ENCODE measurements around the gene ABRAXAS1. TPM values are rescaled to one million over a fixed set of nuclear protein-coding genes. Genes with fewer than 3 reads are reported as not detected.

Gene ABRAXAS1
- total RNA-seq, 1 experiment from 2014 or later, result 8.1 TPM

- Histone ChIP-seq H3F3A (ENCODE audit: insufficient read depth, low read depth) (no peaks in the 10 kb centered on the region), H3K9me3 (ENCODE audit: insufficient read depth, low read depth) (no peaks in the 10 kb centered on the region), H3K4me3 (no peak overlapping the region), H3K27me3 (ENCODE audit: insufficient read depth, low read depth) (no peaks in the 10 kb centered on the region), H3K4me1 (replicated peaks; ENCODE audit: insufficient read depth) (no peaks in the 10 kb centered on the region), H3K9me2 (ENCODE audit: insufficient read depth) (no peaks in the 10 kb centered on the region), H3K4me2 (no peak overlapping the region), H3K27ac (no peak overlapping the region), H3K36me3 (ENCODE audit: low read depth) (0 out of 2 replicates have a peak, but pooled peaks cover under 1% of the 10 kb centered on the region), H2AFZ (no peak overlapping the region), H4K20me1 (ENCODE audit: insufficient read depth) (no peaks in the 10 kb centered on the region), H3K79me2 (ENCODE audit: low read depth) (no peaks in the 10 kb centered on the region)
- ChIA-PET POLR2A (ENCODE audit: unreplicated experiment) (no interaction called here), CTCF (no interaction called here)
- no peak for DNase-seq
- BruUV-seq (replicated peaks), result no TSS peak
- no peak for TF ChIP-seq EZH2 (IDR thresholded peaks at IDR 0.05; ENCODE audit: low read depth)
- TF ChIP-seq, protein P1, sequence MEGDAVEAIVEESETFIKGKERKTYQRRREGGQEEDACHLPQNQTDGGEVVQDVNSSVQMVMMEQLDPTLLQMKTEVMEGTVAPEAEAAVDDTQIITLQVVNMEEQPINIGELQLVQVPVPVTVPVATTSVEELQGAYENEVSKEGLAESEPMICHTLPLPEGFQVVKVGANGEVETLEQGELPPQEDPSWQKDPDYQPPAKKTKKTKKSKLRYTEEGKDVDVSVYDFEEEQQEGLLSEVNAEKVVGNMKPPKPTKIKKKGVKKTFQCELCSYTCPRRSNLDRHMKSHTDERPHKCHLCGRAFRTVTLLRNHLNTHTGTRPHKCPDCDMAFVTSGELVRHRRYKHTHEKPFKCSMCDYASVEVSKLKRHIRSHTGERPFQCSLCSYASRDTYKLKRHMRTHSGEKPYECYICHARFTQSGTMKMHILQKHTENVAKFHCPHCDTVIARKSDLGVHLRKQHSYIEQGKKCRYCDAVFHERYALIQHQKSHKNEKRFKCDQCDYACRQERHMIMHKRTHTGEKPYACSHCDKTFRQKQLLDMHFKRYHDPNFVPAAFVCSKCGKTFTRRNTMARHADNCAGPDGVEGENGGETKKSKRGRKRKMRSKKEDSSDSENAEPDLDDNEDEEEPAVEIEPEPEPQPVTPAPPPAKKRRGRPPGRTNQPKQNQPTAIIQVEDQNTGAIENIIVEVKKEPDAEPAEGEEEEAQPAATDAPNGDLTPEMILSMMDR (conservative IDR thresholded peaks at IDR 0.05), result no peak
- intact Hi-C loops (cut with micrococcal nuclease; ENCODE audit: unreplicated experiment), result no loop called here
Observed at GRCh38 chr4:83431200-83431599, 53.7 kb downstream of the ABRAXAS1 start.

DNA sequence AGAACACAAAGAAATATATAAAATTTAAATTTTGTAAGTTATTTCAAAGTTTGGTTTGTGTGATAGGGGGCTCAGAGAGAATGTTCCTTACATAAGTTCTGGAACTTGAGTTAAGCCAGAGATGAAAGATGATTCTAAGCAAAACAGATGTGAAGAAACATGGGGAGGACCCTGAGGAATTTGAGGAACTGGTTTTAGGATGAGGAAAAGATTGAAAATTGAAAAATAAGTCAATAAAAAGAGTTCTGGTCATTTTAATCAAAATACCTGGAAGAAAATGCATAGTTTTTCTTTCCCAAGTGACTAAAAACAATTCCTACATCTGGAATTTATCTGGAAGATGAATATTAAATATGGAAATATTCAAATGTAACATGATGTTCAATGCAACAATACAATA is 66.7 kb downstream of the ABRAXAS1 start:
- H4K20me1 ChIP-seq (ENCODE audit: insufficient read depth), result no peaks in the 10 kb centered on the region
- ChIA-PET POLR2A (ENCODE audit: unreplicated experiment) (no interaction called here), CTCF (no interaction called here)
- no peak overlapping the region for H3K4me2 ChIP-seq
- H3K9me3 ChIP-seq (ENCODE audit: insufficient read depth, low read depth), result no peaks in the 10 kb centered on the region
- no peaks in the 10 kb centered on the region for H3K4me1 ChIP-seq (replicated peaks; ENCODE audit: insufficient read depth)
- TF ChIP-seq, protein P1 (conservative IDR thresholded peaks at IDR 0.05), result no peak
- no peak for TF ChIP-seq EZH2 (IDR thresholded peaks at IDR 0.05; ENCODE audit: low read depth)
- H3K79me2 ChIP-seq (ENCODE audit: low read depth), result no peaks in the 10 kb centered on the region
- no peaks in the 10 kb centered on the region for H3F3A ChIP-seq (ENCODE audit: insufficient read depth, low read depth)
- DNase-seq, result no peak
- H3K27me3 ChIP-seq (ENCODE audit: insufficient read depth, low read depth), result no peaks in the 10 kb centered on the region
- intact Hi-C loops (cut with micrococcal nuclease; ENCODE audit: unreplicated experiment), result no loop called here
- H3K9me2 ChIP-seq (ENCODE audit: insufficient read depth), result no peaks in the 10 kb centered on the region
- no peaks in the 10 kb centered on the region for H3K36me3 ChIP-seq (ENCODE audit: low read depth)
- H3K27ac ChIP-seq, result no peak overlapping the region
- BruUV-seq (replicated peaks), result no TSS peak
- H3K4me3 ChIP-seq, result no peak overlapping the region
- H2AFZ ChIP-seq, result no peak overlapping the region

GRCh38 chr4:83417566-83417965 is 67.3 kb downstream of the ABRAXAS1 start:
- Histone ChIP-seq H3K4me2 (no peak overlapping the region), H3K4me1 (replicated peaks; ENCODE audit: insufficient read depth) (no peaks in the 10 kb centered on the region), H2AFZ (no peak overlapping the region), H4K20me1 (ENCODE audit: insufficient read depth) (no peaks in the 10 kb centered on the region), H3F3A (ENCODE audit: insufficient read depth, low read depth) (no peaks in the 10 kb centered on the region), H3K9me3 (ENCODE audit: insufficient read depth, low read depth) (no peaks in the 10 kb centered on the region), H3K27me3 (ENCODE audit: insufficient read depth, low read depth) (no peaks in the 10 kb centered on the region), H3K27ac (no peak overlapping the region), H3K4me3 (no peak overlapping the region), H3K36me3 (ENCODE audit: low read depth) (no peaks in the 10 kb centered on the region), H3K79me2 (ENCODE audit: low read depth) (no peaks in the 10 kb centered on the region), H3K9me2 (ENCODE audit: insufficient read depth) (no peaks in the 10 kb centered on the region)
- CTCF ChIA-PET, result no interaction called here
- intact Hi-C loops (cut with micrococcal nuclease; ENCODE audit: unreplicated experiment), result no loop called here
- peak; percentile 2 to 49 for DNase-seq
- TF ChIP-seq, protein P1 (conservative IDR thresholded peaks at IDR 0.05), result no peak
- TF ChIP-seq EZH2 (IDR thresholded peaks at IDR 0.05; ENCODE audit: low read depth), result no peak
- no TSS peak for BruUV-seq (replicated peaks)
- POLR2A ChIA-PET (ENCODE audit: unreplicated experiment), result no interaction called here

Measured in PC-9 (cell line).